Gastroesophageal sphincter (tissue), 4 donors: Measurements from ENCODE around the gene TRMT112. TPM values are rescaled to one million over a fixed set of nuclear protein-coding genes. Genes with fewer than 3 reads are reported as not detected.

ENCODE experiments used
- ATAC-seq: fragments of 150-250 bp; one replicate; pipeline ENCODE4 v1.9.1; 2016; ENCODE audit warnings: mild to moderate bottlenecking, moderate library complexity
- H3K27ac ChIP-seq, 4 donors: fragments of 200-600 bp; sonication (generic) in 3 of 4; 1 replicate in 3 of 4; 2 replicates in 1 of 4; pipeline ENCODE4 v1.5.1; 2016 to 2019
- H3K27me3 ChIP-seq: fragments of 200-600 bp; sonication (generic); one replicate; pipeline ENCODE4 v1.5.1; 2019
- H3K36me3 ChIP-seq, 2 donors: fragments of 200-600 bp; sonication (generic); one replicate each; pipeline ENCODE4 v1.5.1; 2019; ENCODE audit warnings: control low read depth in 1 of 2
- H3K4me1 ChIP-seq, 3 donors: fragments of 200-600 bp; sonication (generic); 1 replicate in 2 of 3; 2 replicates in 1 of 3; pipeline ENCODE4 v1.5.1; 2016 to 2019; ENCODE audit warnings: control low read depth in 2 of 3
- H3K4me3 ChIP-seq, 2 donors: fragments of 200-600 bp; sonication (generic); one replicate each; pipeline ENCODE4 v1.5.1; 2019; ENCODE audit warnings: mild to moderate bottlenecking in 1 of 2, moderate library complexity in 1 of 2
- H3K9me3 ChIP-seq, 3 donors: fragments of 200-600 bp; sonication (generic); one replicate each; pipeline ENCODE4 v1.5.1; 2017 to 2019; ENCODE audit warnings: control low read depth in 2 of 3
- CTCF ChIP-seq, 4 experiments: fragments of 200-600 bp in 2 of 4; fragments of 450-650 bp in 2 of 4; sonication (generic) in 1 of 4; IDR thresholded peaks; one replicate each; pipeline ENCODE4 v1.5.1; 2017 to 2019; ENCODE audit warnings: antibody characterized with exemption in 4 of 4, mild to moderate bottlenecking in 2 of 4, moderate library complexity in 2 of 4
- EP300 ChIP-seq: sonication (generic); formaldehyde crosslinking; IDR thresholded peaks from one replicate; pipeline ENCODE4 v1.6.1; 2017; ENCODE audit warnings: antibody characterized with exemption, mild to moderate bottlenecking
- POLR2A ChIP-seq, 2 donors: fragments of 450-650 bp; IDR thresholded peaks; one replicate each; pipeline ENCODE4 v1.6.1; 2017; ENCODE audit warnings: antibody characterized with exemption in 2 of 2, mild to moderate bottlenecking in 2 of 2, moderate library complexity in 1 of 2
- POLR2AphosphoS5 ChIP-seq: sonication (generic); formaldehyde crosslinking; IDR thresholded peaks from one replicate; pipeline ENCODE4 v1.6.1; 2017; ENCODE audit warnings: antibody characterized with exemption
- WGBS, 2 donors: methylation state at CpG; one replicate each; pipeline ENCODE4 v1.1.5; 2018; ENCODE audit warnings: low coverage in 1 of 2; 5-methylcytosine and 5-hydroxymethylcytosine counted together
- total RNA-seq, 4 donors: library from RNA; depleted of rRNA; stranded (reverse); fragments of >200 nt; gene quantifications; one replicate each; pipeline ENCODE4 v1.1.0, GENCODE V29; 2016

Gene TRMT112
- total RNA-seq, 4 donors from 2014 or later, result 180 to 267 (median 218) TPM

DNA sequence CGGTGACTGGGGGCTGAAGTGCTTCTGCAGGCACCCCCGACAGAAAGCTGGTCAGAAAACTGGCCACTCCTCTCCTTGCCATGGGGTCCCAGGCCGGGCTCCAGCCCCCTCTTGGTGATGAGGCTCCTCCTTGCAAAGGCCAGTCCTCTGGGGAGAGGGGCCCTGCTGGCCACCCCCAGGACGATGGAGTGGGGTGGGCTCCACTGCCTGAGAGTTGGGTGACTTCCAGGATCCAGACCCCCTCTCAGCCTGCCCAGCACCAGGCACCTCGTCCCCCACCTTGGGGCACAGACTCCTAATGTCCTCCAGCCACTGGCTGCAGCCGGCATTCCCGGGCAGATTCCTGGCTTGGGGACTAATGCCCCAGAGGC lies 41.2 kb upstream of the TRMT112 start:
- no peaks in the 10 kb centered on the region for H3K27me3 ChIP-seq
- WGBS, 2 donors, result no CpG with 5 or more reads among the region's 7 CpGs
- H3K36me3 ChIP-seq, result peaks cover 0 to 32% of the 10 kb centered on the region in 2 donors
- no peak for ATAC-seq
- H3K9me3 ChIP-seq, result no peaks in the 10 kb centered on the region
- peaks cover 0 to 55% (median 25%) of the 10 kb centered on the region in 3 donors for H3K4me1 ChIP-seq
- peak overlapping the region; percentile 60 to 89 for H3K4me3 ChIP-seq
- TF ChIP-seq EP300 (no peak), CTCF (IDR thresholded peaks at IDR 0.05) (no peak), POLR2AphosphoS5 (no peak), POLR2A (IDR thresholded peaks at IDR 0.05) (no peak)
- H3K27ac ChIP-seq, result peak overlapping the region; percentile 47 to 92 (median 86)

DNA sequence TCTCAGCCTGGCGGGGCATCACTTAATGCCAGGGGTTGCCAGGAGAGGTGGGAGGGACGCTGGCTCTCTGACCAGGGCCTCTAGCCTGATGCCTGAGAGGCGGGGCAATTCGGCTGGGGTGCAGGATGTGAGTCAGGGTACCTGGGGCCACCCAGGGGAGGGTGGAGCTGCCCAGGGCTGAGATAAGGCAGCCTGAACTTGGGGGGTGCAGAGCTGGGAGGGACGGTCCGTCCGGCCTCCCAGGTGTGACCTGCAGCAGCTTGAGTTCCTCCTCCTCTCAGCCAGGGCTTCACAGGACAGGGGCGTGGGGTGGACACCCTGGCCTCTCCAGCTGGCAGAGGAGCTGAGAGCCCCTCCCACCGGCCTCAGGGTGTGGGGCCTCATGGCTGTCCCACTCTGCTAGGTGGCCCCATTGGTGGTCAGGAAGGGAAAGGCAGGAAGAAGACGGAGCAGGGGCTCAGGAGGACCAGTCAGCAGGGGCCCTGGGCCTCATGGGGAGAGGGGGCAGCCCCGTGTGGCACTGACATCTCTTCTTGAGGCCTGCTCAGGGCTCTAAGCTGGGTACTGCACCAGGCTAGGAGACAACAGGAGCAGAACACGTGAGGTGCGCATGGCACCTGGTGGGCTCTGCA lies 40.7 kb upstream of the TRMT112 start:
- H3K9me3 ChIP-seq, result no peaks in the 10 kb centered on the region
- ATAC-seq, result no peak
- peak overlapping the region; percentile 47 to 92 (median 86) for H3K27ac ChIP-seq
- peaks cover 0 to 55% (median 25%) of the 10 kb centered on the region in 3 donors for H3K4me1 ChIP-seq
- no peak for TF ChIP-seq CTCF (IDR thresholded peaks at IDR 0.05)
- TF ChIP-seq POLR2A (IDR thresholded peaks at IDR 0.05), result no peak
- no peak for TF ChIP-seq EP300
- TF ChIP-seq POLR2AphosphoS5, result no peak
- WGBS, 2 donors, result no CpG with 5 or more reads among the region's 13 CpGs
- peaks cover 0 to 27% of the 10 kb centered on the region in 2 donors for H3K36me3 ChIP-seq
- H3K27me3 ChIP-seq, result no peaks in the 10 kb centered on the region
- peak overlapping the region in 1 of 2 donors; percentile 89 for H3K4me3 ChIP-seq

DNA sequence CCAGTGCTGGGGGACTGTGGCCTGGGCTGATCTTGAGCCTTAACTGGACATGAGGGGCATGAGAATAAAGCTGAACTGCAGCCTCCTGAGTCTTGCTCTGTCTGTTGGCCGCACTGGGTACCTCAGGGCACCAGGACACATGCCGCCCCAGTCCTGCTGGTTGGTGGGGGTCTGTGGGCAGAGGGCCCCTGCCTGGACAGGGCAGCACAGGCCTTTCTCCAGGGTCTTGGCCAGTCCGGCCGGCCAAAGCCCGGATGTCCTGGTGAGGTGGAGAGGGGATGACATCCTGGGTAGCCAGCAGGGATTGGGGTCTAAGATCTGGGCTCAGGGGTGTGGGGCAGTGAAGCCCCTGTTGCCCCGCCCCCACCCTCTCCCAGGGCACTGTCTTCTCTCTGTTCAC lies 40.1 kb upstream of the TRMT112 start:
- WGBS, 2 donors, result 86% methylated on average over 3 of the region's 6 CpGs; no CpG with 5 or more reads in 1 of the 2 donors
- H3K27me3 ChIP-seq, result no peaks in the 10 kb centered on the region
- peak overlapping the region in 3 of 4 donors; percentile 84 to 92 (median 87) for H3K27ac ChIP-seq
- H3K4me1 ChIP-seq, result peaks cover 0 to 55% (median 25%) of the 10 kb centered on the region in 3 donors
- no peak for ATAC-seq
- TF ChIP-seq POLR2AphosphoS5 (no peak), EP300 (no peak), POLR2A (IDR thresholded peaks at IDR 0.05) (no peak), CTCF (IDR thresholded peaks at IDR 0.05) (no peak)
- H3K9me3 ChIP-seq, result no peaks in the 10 kb centered on the region
- H3K4me3 ChIP-seq, result no peak overlapping the region
- H3K36me3 ChIP-seq, result peaks cover 0 to 21% of the 10 kb centered on the region in 2 donors

DNA sequence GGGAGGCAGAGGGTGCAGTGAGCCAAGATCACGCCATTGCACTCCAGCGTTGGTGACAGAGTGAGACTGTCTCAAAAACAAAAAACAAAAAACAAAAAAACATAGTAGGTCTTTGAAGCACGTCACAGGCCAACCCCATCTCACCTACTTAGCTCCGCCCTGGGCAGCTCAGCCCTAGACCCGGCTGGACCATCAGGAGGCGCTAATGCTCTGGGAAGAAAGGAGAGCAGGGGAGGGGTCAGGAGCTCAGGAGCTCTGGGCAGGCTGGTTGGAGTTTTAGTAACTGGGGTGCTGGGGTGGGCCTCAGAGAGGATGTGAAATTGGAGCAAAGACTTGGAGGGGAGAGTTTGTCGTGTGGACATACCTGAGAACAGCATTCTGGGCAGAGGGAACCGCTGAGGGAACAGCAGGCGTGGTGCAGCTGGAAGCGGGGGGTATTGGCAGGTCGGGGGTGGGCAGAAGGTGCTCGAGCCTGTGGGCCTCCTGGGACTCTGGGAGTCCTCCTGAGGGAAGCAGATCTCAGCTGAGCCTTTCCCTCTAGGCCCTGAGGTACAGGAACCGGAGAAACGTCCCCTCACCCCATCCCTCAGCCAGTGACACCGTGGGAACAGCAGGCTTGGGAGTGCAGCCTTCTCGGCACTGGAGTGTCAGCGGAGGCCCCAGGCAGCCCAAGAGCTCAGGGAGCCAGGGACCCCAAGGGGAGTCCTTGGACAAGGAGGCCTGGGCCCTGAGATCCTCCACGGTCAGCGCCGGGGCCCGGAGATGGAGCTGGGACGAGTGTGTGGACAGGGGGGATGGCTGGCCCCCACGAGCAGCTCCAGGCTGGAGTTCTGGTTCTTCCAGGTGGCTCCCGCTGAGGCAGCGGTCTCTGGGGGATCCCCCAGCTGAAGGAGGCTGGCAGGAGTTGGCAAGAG lies 39.4 kb upstream of the TRMT112 start:
- H3K27ac ChIP-seq, result peak overlapping the region in 1 of 4 donors; percentile 92
- ATAC-seq, result no peak
- peaks cover 0 to 55% (median 25%) of the 10 kb centered on the region in 3 donors for H3K4me1 ChIP-seq
- no peaks in the 10 kb centered on the region for H3K9me3 ChIP-seq
- TF ChIP-seq POLR2AphosphoS5 (no peak), POLR2A (IDR thresholded peaks at IDR 0.05) (no peak), EP300 (no peak), CTCF (IDR thresholded peaks at IDR 0.05) (no peak)
- WGBS, 2 donors, result 75 to 79% methylated on average over 7 to 8 of the region's 25 CpGs
- H3K4me3 ChIP-seq, result no peak overlapping the region
- no peaks in the 10 kb centered on the region for H3K27me3 ChIP-seq
- peaks cover 0 to 14% of the 10 kb centered on the region in 2 donors for H3K36me3 ChIP-seq
